Measurements from ENCODE around the gene PLEKHG7. TPM values are rescaled to one million over a fixed set of nuclear protein-coding genes. Genes with fewer than 3 reads are reported as not detected.
"Not testable (repeated sequence)": the region's sequence is repeated elsewhere in the genome, so short reads cannot be mapped to it uniquely, and the experiment has no call there.

PLEKHG7 gene
- total RNA-seq, 4 donors from 2014 or later = not detected

DNA sequence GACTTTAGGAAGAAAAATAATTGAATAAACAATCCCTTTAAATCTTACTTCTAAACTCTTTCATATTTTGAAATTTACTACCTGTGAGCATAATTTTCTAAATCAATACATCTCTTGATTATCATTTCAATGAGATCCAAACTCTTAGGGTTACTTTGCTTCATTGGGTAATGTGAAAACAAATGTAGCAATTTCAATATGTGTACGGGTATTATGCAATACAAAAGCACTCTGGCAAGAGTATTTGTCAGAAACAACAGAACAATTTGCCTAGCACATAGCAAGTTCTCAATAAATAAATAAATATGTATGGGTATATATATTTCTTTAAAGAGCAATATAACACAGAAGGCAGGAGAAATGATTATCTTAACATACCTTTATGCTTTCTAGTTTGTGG lies 77.1 kb downstream of the PLEKHG7 start:
- H3K27ac ChIP-seq = no peak overlapping the region
- 70 to 96% methylated on average over 1 of the region's 1 CpG for WGBS, 2 donors (ENCODE audit: low coverage in 1 of 2)
- ATAC-seq = no peak

DNA sequence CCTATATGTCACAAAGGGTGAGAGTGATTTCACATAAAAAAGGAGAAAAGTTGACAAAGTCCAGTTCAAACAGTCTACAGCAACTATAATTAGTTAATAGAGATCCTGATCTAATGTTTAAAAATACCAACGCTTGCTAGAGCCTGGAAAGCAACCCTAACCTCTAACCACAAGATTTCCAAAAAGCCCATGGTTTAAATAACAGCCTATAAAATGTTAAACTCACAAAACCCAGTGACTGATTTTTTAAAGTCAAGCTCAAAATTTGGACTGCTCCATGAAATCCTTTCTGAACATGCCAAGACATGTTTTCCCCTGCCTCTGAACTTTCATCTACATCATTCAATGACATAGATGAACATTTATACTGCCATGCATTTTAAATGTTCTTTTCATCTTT lies 81.6 kb downstream of the PLEKHG7 start:
- no peak for ATAC-seq
- Histone ChIP-seq H3K27ac (no peak overlapping the region), H3K27me3 (no peaks in the 10 kb centered on the region), H3K36me3 (peaks cover 0 to 38% of the 10 kb centered on the region in 2 donors), H3K4me1 (peaks cover 0 to 17% (median 0%) of the 10 kb centered on the region in 3 donors), H3K9me3 (no peaks in the 10 kb centered on the region), H3K4me3 (no peak overlapping the region)
- no peak for TF ChIP-seq POLR2A (IDR thresholded peaks at IDR 0.05)
- TF ChIP-seq POLR2AphosphoS5 (IDR thresholded peaks at IDR 0.05) = no peak
- TF ChIP-seq, protein P1, sequence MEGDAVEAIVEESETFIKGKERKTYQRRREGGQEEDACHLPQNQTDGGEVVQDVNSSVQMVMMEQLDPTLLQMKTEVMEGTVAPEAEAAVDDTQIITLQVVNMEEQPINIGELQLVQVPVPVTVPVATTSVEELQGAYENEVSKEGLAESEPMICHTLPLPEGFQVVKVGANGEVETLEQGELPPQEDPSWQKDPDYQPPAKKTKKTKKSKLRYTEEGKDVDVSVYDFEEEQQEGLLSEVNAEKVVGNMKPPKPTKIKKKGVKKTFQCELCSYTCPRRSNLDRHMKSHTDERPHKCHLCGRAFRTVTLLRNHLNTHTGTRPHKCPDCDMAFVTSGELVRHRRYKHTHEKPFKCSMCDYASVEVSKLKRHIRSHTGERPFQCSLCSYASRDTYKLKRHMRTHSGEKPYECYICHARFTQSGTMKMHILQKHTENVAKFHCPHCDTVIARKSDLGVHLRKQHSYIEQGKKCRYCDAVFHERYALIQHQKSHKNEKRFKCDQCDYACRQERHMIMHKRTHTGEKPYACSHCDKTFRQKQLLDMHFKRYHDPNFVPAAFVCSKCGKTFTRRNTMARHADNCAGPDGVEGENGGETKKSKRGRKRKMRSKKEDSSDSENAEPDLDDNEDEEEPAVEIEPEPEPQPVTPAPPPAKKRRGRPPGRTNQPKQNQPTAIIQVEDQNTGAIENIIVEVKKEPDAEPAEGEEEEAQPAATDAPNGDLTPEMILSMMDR (IDR thresholded peaks at IDR 0.05) = no peak
- TF ChIP-seq EP300 (IDR thresholded peaks at IDR 0.05) = no peak
- WGBS, 2 donors (ENCODE audit: low coverage in 1 of 2) = 31 to 58% methylated on average over 1 of the region's 1 CpG

More for the DNA sequence above, 77.1 kb downstream of the PLEKHG7 start:
- TF ChIP-seq EP300 (IDR thresholded peaks at IDR 0.05) (no peak), POLR2AphosphoS5 (IDR thresholded peaks at IDR 0.05) (no peak), POLR2A (IDR thresholded peaks at IDR 0.05) (no peak)
- TF ChIP-seq, protein P1 (IDR thresholded peaks at IDR 0.05) = no peak
- peaks cover 0 to 8% (median 0%) of the 10 kb centered on the region in 3 donors for H3K4me1 ChIP-seq
- no peak overlapping the region for H3K4me3 ChIP-seq
- H3K9me3 ChIP-seq = no peaks in the 10 kb centered on the region
- no peaks in the 10 kb centered on the region for H3K27me3 ChIP-seq
- peaks cover 4 to 76% of the 10 kb centered on the region in 2 donors for H3K36me3 ChIP-seq

DNA sequence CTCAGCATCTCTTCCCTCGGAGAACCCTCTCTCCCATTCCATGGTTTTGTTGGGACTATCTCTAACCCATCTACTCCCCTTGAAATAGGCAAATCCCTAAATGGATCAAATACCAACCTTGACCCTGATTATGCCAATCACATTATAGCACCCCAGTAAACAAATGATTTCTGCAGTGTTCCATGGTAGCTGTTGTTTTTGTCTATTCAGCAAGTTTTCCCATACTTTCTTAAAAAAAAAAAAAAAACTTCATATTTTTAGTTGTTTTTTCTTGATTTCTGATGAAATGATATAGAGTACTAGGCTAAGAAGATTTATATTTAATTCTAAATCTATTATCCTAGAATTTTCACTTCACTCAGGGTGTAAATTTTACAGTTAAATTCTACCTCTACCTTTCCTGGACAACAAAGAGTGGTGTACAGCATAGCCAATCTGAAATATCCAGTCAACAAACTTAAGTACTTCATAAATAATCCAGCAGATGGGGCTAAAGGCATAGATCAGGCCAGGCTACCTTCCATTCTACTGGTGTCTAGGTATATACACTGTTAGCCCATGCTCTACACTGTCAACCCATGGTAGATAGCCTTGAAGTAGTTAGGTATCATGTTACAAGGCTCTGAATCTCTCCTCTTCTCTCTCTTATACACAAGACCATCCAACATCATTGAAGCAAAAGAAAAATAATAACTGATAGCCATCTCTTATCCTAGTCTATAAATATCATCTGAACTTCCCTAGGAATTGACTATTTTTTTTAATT lies 82.2 kb downstream of the PLEKHG7 start:
- H3K4me1 ChIP-seq = peaks cover 0 to 17% (median 0%) of the 10 kb centered on the region in 3 donors
- H3K9me3 ChIP-seq = no peaks in the 10 kb centered on the region
- 68 to 86% methylated on average over 1 of the region's 1 CpG for WGBS, 2 donors (ENCODE audit: low coverage in 1 of 2)
- H3K27me3 ChIP-seq = no peaks in the 10 kb centered on the region
- no peak for TF ChIP-seq EP300 (IDR thresholded peaks at IDR 0.05)
- TF ChIP-seq, protein P1 (IDR thresholded peaks at IDR 0.05) = peak in 3 of 4 experiments; percentile 55 to 63 (median 59)
- H3K4me3 ChIP-seq = no peak overlapping the region
- H3K27ac ChIP-seq = no peak overlapping the region
- peaks cover 0 to 40% of the 10 kb centered on the region in 2 donors for H3K36me3 ChIP-seq
- ATAC-seq = peak; percentile 79

DNA sequence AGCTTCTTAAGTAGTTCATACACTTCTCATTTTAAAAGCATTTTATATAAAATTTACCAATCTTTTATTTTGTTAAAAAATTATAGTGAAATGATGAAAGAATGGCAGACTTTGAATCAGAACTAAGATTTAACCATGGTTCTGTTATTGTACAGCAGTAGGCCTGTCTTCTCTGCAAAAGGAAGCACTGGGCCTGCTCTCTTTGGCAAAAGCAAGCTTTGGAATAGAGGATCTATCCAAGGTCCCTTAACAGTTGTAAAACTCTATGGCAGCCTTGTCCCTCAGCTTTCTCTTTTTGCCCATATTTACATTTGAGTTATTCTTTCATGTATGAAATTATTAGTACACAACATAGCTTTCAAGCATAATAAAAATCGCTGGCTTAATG lies 82.8 kb downstream of the PLEKHG7 start:
- no peak overlapping the region for H3K27ac ChIP-seq
- no peak overlapping the region for H3K4me3 ChIP-seq
- peaks cover 0 to 17% (median 0%) of the 10 kb centered on the region in 3 donors for H3K4me1 ChIP-seq
- no peaks in the 10 kb centered on the region for H3K9me3 ChIP-seq
- ATAC-seq = no peak
- no peaks in the 10 kb centered on the region for H3K27me3 ChIP-seq
- 100% methylated on average over 1 of the region's 1 CpG for WGBS, 2 donors (ENCODE audit: low coverage in 1 of 2)
- H3K36me3 ChIP-seq = peaks cover 0 to 42% of the 10 kb centered on the region in 2 donors
- no peak for TF ChIP-seq EP300 (IDR thresholded peaks at IDR 0.05)
- no peak for TF ChIP-seq POLR2AphosphoS5 (IDR thresholded peaks at IDR 0.05)
- no peak for TF ChIP-seq POLR2A (IDR thresholded peaks at IDR 0.05)
- TF ChIP-seq, protein P1 (IDR thresholded peaks at IDR 0.05) = no peak

DNA sequence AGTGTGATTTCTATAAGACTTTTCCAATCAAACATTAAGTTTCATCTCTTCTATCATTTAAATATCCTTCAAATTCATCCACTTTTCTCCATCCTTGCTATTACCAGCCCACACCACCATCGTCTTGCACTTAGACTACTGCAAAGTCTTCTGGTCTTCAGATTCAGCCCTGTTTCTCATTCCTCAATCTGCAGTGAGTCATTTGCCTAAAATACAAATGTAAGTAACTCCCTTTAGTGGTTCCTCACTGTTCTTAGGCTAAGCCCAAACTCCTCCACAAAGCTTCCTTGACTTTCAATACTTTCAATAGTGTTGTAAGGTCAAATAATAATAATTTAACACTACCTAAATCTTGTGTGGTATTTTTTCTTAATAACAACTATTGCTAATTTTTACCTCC lies 83.3 kb downstream of the PLEKHG7 start:
- H3K4me3 ChIP-seq = no peak overlapping the region
- no peak for ATAC-seq
- peaks cover 0 to 3% (median 0%) of the 10 kb centered on the region in 3 donors for H3K9me3 ChIP-seq
- TF ChIP-seq POLR2A (IDR thresholded peaks at IDR 0.05) = no peak
- TF ChIP-seq, protein P1 (IDR thresholded peaks at IDR 0.05) = no peak
- peaks cover 0 to 38% of the 10 kb centered on the region in 2 donors for H3K36me3 ChIP-seq
- peaks cover 0 to 17% (median 0%) of the 10 kb centered on the region in 3 donors for H3K4me1 ChIP-seq
- no peaks in the 10 kb centered on the region for H3K27me3 ChIP-seq
- 69 to 77% methylated on average over 1 of the region's 1 CpG for WGBS, 2 donors (ENCODE audit: low coverage in 1 of 2)
- no peak overlapping the region for H3K27ac ChIP-seq

DNA sequence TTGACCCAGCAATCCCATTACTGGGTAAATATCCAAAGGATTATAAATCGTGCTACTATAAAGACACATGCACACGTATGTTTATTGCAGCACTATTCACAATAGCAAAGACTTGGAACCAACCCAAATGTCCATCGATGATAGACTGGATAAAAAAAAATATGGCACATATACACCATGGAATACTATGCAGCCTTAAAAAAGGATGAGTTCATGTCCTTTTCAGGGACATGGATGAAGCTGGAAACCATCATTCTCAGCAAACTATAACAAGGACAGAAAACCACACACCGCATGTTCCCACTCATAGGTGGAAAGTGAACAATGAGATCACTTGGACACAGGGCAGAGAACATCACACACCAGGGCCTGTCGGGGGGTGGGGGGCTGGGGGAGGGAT lies 91.6 kb downstream of the PLEKHG7 start:
- 87 to 89% methylated on average over 3 to 5 of the region's 5 CpGs for WGBS, 2 donors (ENCODE audit: low coverage in 1 of 2)
- not testable (repeated sequence) for H3K4me3 ChIP-seq, H3K27me3 ChIP-seq, H3K27ac ChIP-seq, H3K9me3 ChIP-seq, ATAC-seq, H3K4me1 ChIP-seq
- H3K36me3 ChIP-seq = peaks cover 0 to 55% of the 10 kb centered on the region in 2 donors
